ENCODE results near the gene UBE2D2.

The UBE2D2 gene

DNA sequence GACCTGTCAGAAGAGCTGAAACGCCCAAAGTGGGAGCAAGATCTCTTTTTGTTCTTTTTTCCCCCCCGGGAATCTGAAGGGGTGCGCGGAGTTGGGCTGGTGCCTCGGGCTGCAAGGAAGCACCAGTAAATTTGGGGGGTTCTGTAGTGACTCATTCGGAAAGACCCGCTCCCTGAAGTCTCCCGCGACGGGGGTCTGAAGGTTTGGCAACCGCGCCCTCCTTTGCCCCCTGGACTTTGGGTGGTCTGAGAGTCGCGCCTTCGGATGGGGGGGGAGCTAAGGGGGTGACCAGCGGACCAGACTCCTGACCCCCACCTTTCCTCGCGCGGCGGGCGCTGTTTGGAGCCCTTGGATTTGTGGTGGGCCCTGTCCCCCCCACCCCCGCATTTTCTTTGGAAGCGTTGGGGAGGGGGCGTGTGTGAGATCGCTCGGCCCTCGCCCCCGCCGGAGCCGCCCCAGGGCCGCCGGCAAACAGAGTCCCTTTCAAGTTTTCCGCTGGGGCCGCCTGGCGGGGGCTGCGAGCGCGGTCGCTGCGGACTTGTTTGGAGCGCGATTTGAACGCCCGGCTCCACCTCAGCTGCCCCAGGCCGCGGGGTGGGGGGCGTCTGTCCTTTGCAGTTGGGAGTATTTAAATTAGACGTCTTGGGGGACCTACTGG is 89.0 kb downstream of the UBE2D2 start:
- Histone ChIP-seq H3K9ac (ENCODE audit: low read length) (peak overlapping the region; percentile 85), H3K27me3 (ENCODE audit: control insufficient read depth, insufficient read depth, low read length) (peaks cover 8% of the 10 kb centered on the region), H3K9me3 (ENCODE audit: control insufficient read depth, low read length) (no peaks in the 10 kb centered on the region), H3K4me1 (ENCODE audit: control insufficient read depth, insufficient read depth, low read length) (peaks cover 52% of the 10 kb centered on the region), H3K4me3 (ENCODE audit: low read length) (peak overlapping the region; percentile 69), H3K36me3 (ENCODE audit: control insufficient read depth, insufficient read depth, low read length) (no peaks in the 10 kb centered on the region)

DNA sequence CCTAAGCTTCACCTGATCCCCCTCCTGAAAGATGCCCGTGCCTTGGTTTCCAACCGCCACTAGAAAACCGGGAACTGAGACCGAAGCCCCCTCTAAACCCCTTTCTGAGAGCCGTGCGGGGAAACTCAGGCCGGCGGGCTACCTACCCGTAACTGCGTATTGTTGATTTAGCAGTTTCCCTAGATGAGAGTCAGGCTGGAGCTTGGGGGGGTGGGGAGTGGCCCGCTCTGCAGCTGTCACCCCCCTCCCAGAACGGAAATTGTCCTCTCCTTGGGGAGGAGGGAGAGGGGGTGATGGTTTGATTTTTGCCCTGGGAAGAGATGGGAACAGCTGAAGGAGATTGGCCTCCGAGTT is 89.5 kb downstream of the UBE2D2 start:
- Histone ChIP-seq H3K9me3 (ENCODE audit: control insufficient read depth, low read length) (no peaks in the 10 kb centered on the region), H3K4me3 (ENCODE audit: low read length) (peak overlapping the region; percentile 69), H3K4me1 (ENCODE audit: control insufficient read depth, insufficient read depth, low read length) (peaks cover 57% of the 10 kb centered on the region), H3K27me3 (ENCODE audit: control insufficient read depth, insufficient read depth, low read length) (peaks cover 8% of the 10 kb centered on the region), H3K36me3 (ENCODE audit: control insufficient read depth, insufficient read depth, low read length) (no peaks in the 10 kb centered on the region), H3K9ac (ENCODE audit: low read length) (peak overlapping the region; percentile 85)

- H3K4me1 ChIP-seq (ENCODE audit: control insufficient read depth, insufficient read depth, low read length): peaks cover 63% of the 10 kb centered on the region
- H3K9me3 ChIP-seq (ENCODE audit: control insufficient read depth, low read length): no peaks in the 10 kb centered on the region
- peak overlapping the region; percentile 85 for H3K9ac ChIP-seq (ENCODE audit: low read length)
- peaks cover 8% of the 10 kb centered on the region for H3K27me3 ChIP-seq (ENCODE audit: control insufficient read depth, insufficient read depth, low read length)
- no peaks in the 10 kb centered on the region for H3K36me3 ChIP-seq (ENCODE audit: control insufficient read depth, insufficient read depth, low read length)
- peak overlapping the region; percentile 69 for H3K4me3 ChIP-seq (ENCODE audit: low read length)
Measured at GRCh38 chr5:139651043-139651834, 90.1 kb downstream of the UBE2D2 start.

GRCh38 chr5:139651853-139652787 is 91.0 kb downstream of the UBE2D2 start:
- H3K4me1 ChIP-seq (ENCODE audit: control insufficient read depth, insufficient read depth, low read length): peaks cover 70% of the 10 kb centered on the region
- no peaks in the 10 kb centered on the region for H3K9me3 ChIP-seq (ENCODE audit: control insufficient read depth, low read length)
- H3K27me3 ChIP-seq (ENCODE audit: control insufficient read depth, insufficient read depth, low read length): peaks cover 8% of the 10 kb centered on the region
- peak overlapping the region; percentile 17 for H3K4me3 ChIP-seq (ENCODE audit: low read length)
- H3K9ac ChIP-seq (ENCODE audit: low read length): peak overlapping the region; percentile 16
- H3K36me3 ChIP-seq (ENCODE audit: control insufficient read depth, insufficient read depth, low read length): no peaks in the 10 kb centered on the region

DNA sequence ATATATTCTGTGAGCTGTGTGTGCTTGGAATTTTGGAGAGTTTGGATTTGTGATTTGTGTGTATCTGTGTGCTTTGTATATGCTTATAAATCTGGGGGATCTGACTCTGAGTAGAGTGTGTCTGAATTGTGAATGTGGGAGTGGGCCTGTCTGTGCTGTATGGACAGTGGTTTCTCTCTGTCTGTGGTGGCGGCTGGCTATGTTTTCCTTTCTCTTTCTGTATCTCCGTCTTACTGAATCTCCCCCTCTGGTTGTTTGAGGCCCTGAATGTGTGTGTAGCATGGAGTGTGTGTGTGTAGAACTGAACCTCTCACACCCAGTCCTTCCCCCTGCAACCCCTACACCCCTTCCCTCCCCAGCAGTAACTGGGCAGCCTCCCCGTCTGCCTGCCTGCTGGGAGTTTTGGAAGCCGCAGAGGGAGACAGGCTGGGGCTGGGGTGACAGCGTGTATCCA is 91.7 kb downstream of the UBE2D2 start:
- H3K4me3 ChIP-seq (ENCODE audit: low read length): no peak overlapping the region
- no peaks in the 10 kb centered on the region for H3K9me3 ChIP-seq (ENCODE audit: control insufficient read depth, low read length)
- H3K36me3 ChIP-seq (ENCODE audit: control insufficient read depth, insufficient read depth, low read length): no peaks in the 10 kb centered on the region
- H3K4me1 ChIP-seq (ENCODE audit: control insufficient read depth, insufficient read depth, low read length): peaks cover 73% of the 10 kb centered on the region
- H3K9ac ChIP-seq (ENCODE audit: low read length): peak overlapping the region; percentile 16
- H3K27me3 ChIP-seq (ENCODE audit: control insufficient read depth, insufficient read depth, low read length): peaks cover 8% of the 10 kb centered on the region

DNA sequence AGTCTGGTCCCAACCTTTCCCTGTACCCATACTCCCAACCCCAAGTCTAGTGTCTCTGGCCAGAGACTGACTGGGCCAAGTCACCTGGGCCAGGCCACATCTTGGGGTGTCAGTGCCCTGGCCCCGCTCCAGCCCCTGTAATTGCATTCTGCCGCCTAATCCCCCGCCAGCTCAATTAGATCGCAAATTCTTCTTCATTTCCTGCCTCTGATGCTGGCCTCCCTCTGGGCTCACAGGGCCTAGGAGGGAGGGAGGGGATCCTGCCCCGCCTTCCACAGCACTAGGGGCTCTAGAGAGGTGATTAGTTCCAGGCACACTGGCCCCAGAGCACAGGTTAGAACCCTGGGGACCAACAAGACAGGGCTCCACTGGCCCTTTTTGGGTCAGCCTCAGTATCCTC is 92.5 kb downstream of the UBE2D2 start:
- no peaks in the 10 kb centered on the region for H3K36me3 ChIP-seq (ENCODE audit: control insufficient read depth, insufficient read depth, low read length)
- H3K9ac ChIP-seq (ENCODE audit: low read length): peak overlapping the region; percentile 16
- H3K4me1 ChIP-seq (ENCODE audit: control insufficient read depth, insufficient read depth, low read length): peaks cover 80% of the 10 kb centered on the region
- no peak overlapping the region for H3K4me3 ChIP-seq (ENCODE audit: low read length)
- H3K9me3 ChIP-seq (ENCODE audit: control insufficient read depth, low read length): no peaks in the 10 kb centered on the region
- H3K27me3 ChIP-seq (ENCODE audit: control insufficient read depth, insufficient read depth, low read length): peaks cover 8% of the 10 kb centered on the region

- no peak overlapping the region for H3K4me3 ChIP-seq (ENCODE audit: low read length)
- H3K27me3 ChIP-seq (ENCODE audit: control insufficient read depth, insufficient read depth, low read length): peaks cover 8% of the 10 kb centered on the region
- H3K4me1 ChIP-seq (ENCODE audit: control insufficient read depth, insufficient read depth, low read length): peaks cover 88% of the 10 kb centered on the region
- peak overlapping the region; percentile 62 for H3K9ac ChIP-seq (ENCODE audit: low read length)
- no peaks in the 10 kb centered on the region for H3K9me3 ChIP-seq (ENCODE audit: control insufficient read depth, low read length)
- H3K36me3 ChIP-seq (ENCODE audit: control insufficient read depth, insufficient read depth, low read length): no peaks in the 10 kb centered on the region
Measured at GRCh38 chr5:139654464-139654863, 93.3 kb downstream of the UBE2D2 start.

GRCh38 chr5:139654871-139655491 is 93.8 kb downstream of the UBE2D2 start:
- Histone ChIP-seq H3K4me3 (ENCODE audit: low read length) (no peak overlapping the region), H3K4me1 (ENCODE audit: control insufficient read depth, insufficient read depth, low read length) (peaks cover 94% of the 10 kb centered on the region), H3K27me3 (ENCODE audit: control insufficient read depth, insufficient read depth, low read length) (peaks cover 4% of the 10 kb centered on the region), H3K9me3 (ENCODE audit: control insufficient read depth, low read length) (no peaks in the 10 kb centered on the region), H3K36me3 (ENCODE audit: control insufficient read depth, insufficient read depth, low read length) (no peaks in the 10 kb centered on the region), H3K9ac (ENCODE audit: low read length) (peak overlapping the region; percentile 62)

- peaks cover 97% of the 10 kb centered on the region for H3K4me1 ChIP-seq (ENCODE audit: control insufficient read depth, insufficient read depth, low read length)
- no peaks in the 10 kb centered on the region for H3K27me3 ChIP-seq (ENCODE audit: control insufficient read depth, insufficient read depth, low read length)
- no peaks in the 10 kb centered on the region for H3K36me3 ChIP-seq (ENCODE audit: control insufficient read depth, insufficient read depth, low read length)
- no peak overlapping the region for H3K4me3 ChIP-seq (ENCODE audit: low read length)
- no peaks in the 10 kb centered on the region for H3K9me3 ChIP-seq (ENCODE audit: control insufficient read depth, low read length)
- H3K9ac ChIP-seq (ENCODE audit: low read length): peak overlapping the region; percentile 62
Measured at GRCh38 chr5:139655727-139656271, 94.7 kb downstream of the UBE2D2 start.

GRCh38 chr5:139657363-139658321 is 96.5 kb downstream of the UBE2D2 start:
- Histone ChIP-seq H3K4me3 (ENCODE audit: low read length) (no peak overlapping the region), H3K27me3 (ENCODE audit: control insufficient read depth, insufficient read depth, low read length) (no peaks in the 10 kb centered on the region), H3K9me3 (ENCODE audit: control insufficient read depth, low read length) (no peaks in the 10 kb centered on the region), H3K9ac (ENCODE audit: low read length) (peak overlapping the region; percentile 2), H3K4me1 (ENCODE audit: control insufficient read depth, insufficient read depth, low read length) (peaks cover 97% of the 10 kb centered on the region), H3K36me3 (ENCODE audit: control insufficient read depth, insufficient read depth, low read length) (no peaks in the 10 kb centered on the region)

Measured in mucosa of stomach (tissue), 1 donor.